HL-60 (cell line): ENCODE results near the gene ST8SIA2.

ENCODE experiments used
- CTCF ChIP-seq: IDR thresholded peaks from one replicate; pipeline ENCODE4 v1.5.1; 2011; ENCODE audit warnings: low read length, control low read depth, inconsistent platforms; ENCODE audit not compliant: insufficient read depth
- GABPA ChIP-seq: IDR thresholded peaks from 2 replicates; pipeline ENCODE4 v1.6.1; 2012; ENCODE audit warnings: low read depth
- REST ChIP-seq: IDR thresholded peaks from 2 replicates; pipeline ENCODE4 v1.6.1; 2012; ENCODE audit warnings: low read depth; ENCODE audit not compliant: insufficient replicate concordance

GRCh38 chr15:92502930-92503857 lies 109.5 kb downstream of the ST8SIA2 start:
- no peak for TF ChIP-seq CTCF
- TF ChIP-seq REST: no peak
- no peak for TF ChIP-seq GABPA
